GM21576 (cell line): ENCODE data around the gene IL20RB.
A peak's percentile ranks its signal among the peaks of the same experiment; 100 is the strongest.

ENCODE experiments used
- ATAC-seq: cut with Tn5 transposase; IDR thresholded peaks from one replicate; pipeline ENCODE4 v1.9.1; 2021; ENCODE audit warnings: mild to moderate bottlenecking, moderate library complexity; ENCODE audit not compliant: unreplicated experiment

The IL20RB gene

GRCh38 chr3:137026701-137027100 is 68.9 kb downstream of the IL20RB start:
- ATAC-seq = no peak

GRCh38 chr3:137032465-137033120 is 74.8 kb downstream of the IL20RB start:
- ATAC-seq = peak; percentile 92

- no peak for ATAC-seq
Measured at GRCh38 chr3:137035631-137036030, 77.8 kb downstream of the IL20RB start.

- no peak for ATAC-seq
Measured at GRCh38 chr3:137039570-137039969, 81.8 kb downstream of the IL20RB start.

GRCh38 chr3:137041251-137041650 is 83.5 kb downstream of the IL20RB start:
- no peak for ATAC-seq

- ATAC-seq = no peak
Measured at GRCh38 chr3:137041686-137042085, 83.9 kb downstream of the IL20RB start.

GRCh38 chr3:137046747-137047146 is 89.0 kb downstream of the IL20RB start:
- ATAC-seq = no peak

- no peak for ATAC-seq
Measured at GRCh38 chr3:137047240-137047639, 89.5 kb downstream of the IL20RB start.

GRCh38 chr3:137050281-137050680 is 92.5 kb downstream of the IL20RB start:
- no peak for ATAC-seq

- ATAC-seq = no peak
Measured at GRCh38 chr3:137052298-137052697, 94.5 kb downstream of the IL20RB start.
